Nephron progenitor cell (in vitro differentiated cells): ENCODE measurements around the gene LITAF.
A peak's percentile ranks its signal among the peaks of the same experiment; 100 is the strongest.
"Not testable (repeated sequence)": the region's sequence is repeated elsewhere in the genome, so short reads cannot be mapped to it uniquely, and the experiment has no call there.

Source experiments
- DNase-seq: peaks from one replicate; pipeline ENCODE4 v3.0.0; 2021
- H3K27ac Mint-ChIP-seq: 2 replicates; pipeline ENCODE4 v1.8.0; 2021; ENCODE audit warnings: mild to moderate bottlenecking, moderate library complexity, mixed read lengths
- H3K27me3 Mint-ChIP-seq: 2 replicates; pipeline ENCODE4 v1.8.0; 2021; ENCODE audit warnings: mild to moderate bottlenecking, low read depth, mixed read lengths; ENCODE audit not compliant: poor library complexity
- H3K36me3 Mint-ChIP-seq: 2 replicates; pipeline ENCODE4 v1.8.0; 2021; ENCODE audit warnings: low read depth, mixed read lengths
- H3K4me1 Mint-ChIP-seq: 2 replicates; pipeline ENCODE4 v1.8.0; 2021; ENCODE audit warnings: mixed read lengths
- H3K4me3 Mint-ChIP-seq: 2 replicates; pipeline ENCODE4 v1.8.0; 2021; ENCODE audit warnings: mild to moderate bottlenecking, moderate library complexity, mixed read lengths
- H3K9me3 Mint-ChIP-seq: 2 replicates; pipeline ENCODE4 v1.8.0; 2021; ENCODE audit warnings: mild to moderate bottlenecking, moderate library complexity, mixed read lengths
- CTCF ChIP-seq: fragments of 200-600 bp; sonication (generic); IDR thresholded peaks from 2 replicates; pipeline ENCODE4 v1.5.0; 2021; ENCODE audit warnings: antibody characterized with exemption

The LITAF gene

GRCh38 chr16:11583889-11584565, 2.7 kb downstream of the LITAF start:
- peak overlapping the region; percentile 2 for H3K27ac Mint-ChIP-seq
- no peak for DNase-seq
- peaks cover 24% of the 10 kb centered on the region for H3K27me3 Mint-ChIP-seq
- TF ChIP-seq CTCF, result no peak
- H3K36me3 Mint-ChIP-seq, result peaks cover 5% of the 10 kb centered on the region
- peaks cover 3% of the 10 kb centered on the region for H3K9me3 Mint-ChIP-seq
- H3K4me1 Mint-ChIP-seq, result peaks cover 59% of the 10 kb centered on the region
- H3K4me3 Mint-ChIP-seq, result peak overlapping the region; percentile 39

- Mint-ChIP-seq H3K4me1 (peaks cover 59% of the 10 kb centered on the region), H3K4me3 (peak overlapping the region; percentile 44), H3K36me3 (peaks cover 9% of the 10 kb centered on the region), H3K27ac (peak overlapping the region; percentile 33), H3K27me3 (peaks cover 19% of the 10 kb centered on the region), H3K9me3 (no peaks in the 10 kb centered on the region)
- no peak for TF ChIP-seq CTCF
- DNase-seq, result no peak
Measured at GRCh38 chr16:11583166-11583565, 3.6 kb downstream of the LITAF start.

- Mint-ChIP-seq H3K9me3 (no peaks in the 10 kb centered on the region), H3K4me3 (peak overlapping the region; percentile 29), H3K4me1 (peaks cover 56% of the 10 kb centered on the region), H3K27ac (no peak overlapping the region), H3K27me3 (peaks cover 14% of the 10 kb centered on the region), H3K36me3 (peaks cover 9% of the 10 kb centered on the region)
- no peak for TF ChIP-seq CTCF
- DNase-seq, result no peak
Measured at GRCh38 chr16:11582157-11582814, 4.4 kb downstream of the LITAF start.

GRCh38 chr16:11581678-11582077, 5.0 kb downstream of the LITAF start:
- Mint-ChIP-seq H3K4me3 (peak overlapping the region; percentile 48), H3K27ac (no peak overlapping the region), H3K9me3 (peaks cover 4% of the 10 kb centered on the region), H3K4me1 (peaks cover 54% of the 10 kb centered on the region), H3K36me3 (peaks cover 13% of the 10 kb centered on the region), H3K27me3 (peaks cover 14% of the 10 kb centered on the region)
- no peak for DNase-seq
- TF ChIP-seq CTCF, result no peak

GRCh38 chr16:11580451-11581086, 6.2 kb downstream of the LITAF start:
- no peak overlapping the region for H3K4me3 Mint-ChIP-seq
- H3K4me1 Mint-ChIP-seq, result peaks cover 46% of the 10 kb centered on the region
- no peak for TF ChIP-seq CTCF
- H3K36me3 Mint-ChIP-seq, result peaks cover 16% of the 10 kb centered on the region
- H3K27ac Mint-ChIP-seq, result no peak overlapping the region
- peaks cover 9% of the 10 kb centered on the region for H3K9me3 Mint-ChIP-seq
- no peak for DNase-seq
- peaks cover 10% of the 10 kb centered on the region for H3K27me3 Mint-ChIP-seq

GRCh38 chr16:11577290-11577660, 9.4 kb downstream of the LITAF start:
- H3K27ac Mint-ChIP-seq, H3K27me3 Mint-ChIP-seq, H3K4me3 Mint-ChIP-seq, DNase-seq: not testable (repeated sequence)
- Mint-ChIP-seq H3K36me3 (peaks cover 23% of the 10 kb centered on the region), H3K4me1 (peaks cover 17% of the 10 kb centered on the region), H3K9me3 (peaks cover 19% of the 10 kb centered on the region)
